H1 (cell line): Measurements from ENCODE around the gene RBM44. TPM values are rescaled to one million over a fixed set of nuclear protein-coding genes. Genes with fewer than 3 reads are reported as not detected.
"Not testable (repeated sequence)": the region's sequence is repeated elsewhere in the genome, so short reads cannot be mapped to it uniquely, and the experiment has no call there.

Experiments used
- CTCF ChIA-PET: fragments of 300-600 bp; sonication (Branson Sonifier 250); formaldehyde crosslinking; loops from one replicate; lab custom pipeline; 2021; ENCODE audit not compliant: partially characterized antibody; lab: Charles Lee
- POLR2A ChIA-PET: fragments of 300-600 bp; sonication (Branson Sonifier 250); formaldehyde crosslinking; loops from one replicate; lab custom pipeline; 2021; ENCODE audit warnings: inconsistent platforms; ENCODE audit not compliant: partially characterized antibody; lab: Charles Lee
- DNase-seq, 2 experiments: peaks; one replicate each; pipeline versions ENCODE4 v3.0.0 to v3.0.0-alpha.2; 2010 to 2022; ENCODE audit warnings: low spot score in 2 of 2, low read depth in 1 of 2, mixed read lengths in 1 of 2
- FAIRE-seq: peaks from 2 replicates; lab custom pipeline; 2011; peaks lifted over from hg19 to GRCh38; lab: Jason Lieb, UNC
- H2AFZ ChIP-seq: 2 replicates; pipeline ENCODE4 v1.8.1; 2012; ENCODE audit warnings: low read length, inconsistent platforms
- H2AK5ac ChIP-seq: 2 replicates; pipeline ENCODE4 v1.6.1; 2013; ENCODE audit warnings: low read depth, low read length
- H2BK120ac ChIP-seq: replicated peaks from 2 replicates; pipeline ENCODE3; 2013; ENCODE audit warnings: low read depth, low read length, inconsistent platforms
- H2BK12ac ChIP-seq: 2 replicates; pipeline ENCODE4 v1.6.1; 2013; ENCODE audit warnings: low read depth, low read length
- H2BK15ac ChIP-seq: 2 replicates; pipeline ENCODE4 v1.6.1; 2013; ENCODE audit warnings: low read length
- H2BK20ac ChIP-seq: 2 replicates; pipeline ENCODE4 v1.6.1; 2013; ENCODE audit warnings: low read length
- H2BK5ac ChIP-seq: 2 replicates; pipeline ENCODE4 v1.6.1; 2013; ENCODE audit warnings: low read depth, low read length
- H3K14ac ChIP-seq: 2 replicates; pipeline ENCODE4 v1.6.1; 2013; ENCODE audit warnings: inconsistent platforms; ENCODE audit not compliant: insufficient read length
- H3K18ac ChIP-seq: 2 replicates; pipeline ENCODE4 v1.6.1; 2013; ENCODE audit warnings: low read length; ENCODE audit errors: extremely low read depth
- H3K23ac ChIP-seq: 2 replicates; pipeline ENCODE4 v1.6.1; 2013; ENCODE audit warnings: inconsistent platforms; ENCODE audit not compliant: insufficient read length
- H3K23me2 ChIP-seq: 2 replicates; pipeline ENCODE4 v1.6.1; 2013; ENCODE audit warnings: low read depth, low read length
- H3K27ac ChIP-seq: 2 replicates; pipeline ENCODE4 v1.6.1; 2011; ENCODE audit warnings: low read depth, low read length, inconsistent platforms
- H3K27me3 ChIP-seq, 4 experiments: replicated peaks in 1 of 4; 1 replicate in 1 of 4; 2 replicates in 3 of 4; pipeline versions ENCODE4 v1.6.1 to v1.8.1; 2011 to 2013; ENCODE audit warnings: low read length in 3 of 4, mild to moderate bottlenecking in 3 of 4, inconsistent platforms in 2 of 4, mixed read lengths in 2 of 4, moderate library complexity in 1 of 4; ENCODE audit not compliant: control insufficient read depth in 3 of 4, insufficient read depth in 3 of 4; ENCODE audit errors: extremely low read depth in 1 of 4
- H3K36me3 ChIP-seq, 4 experiments: 2 replicates each; pipeline versions ENCODE4 v1.6.1 to v1.8.1; 2011 to 2013; ENCODE audit warnings: mild to moderate bottlenecking in 4 of 4, low read length in 3 of 4, moderate library complexity in 2 of 4, control low read depth in 1 of 4, inconsistent platforms in 1 of 4; ENCODE audit not compliant: insufficient read depth in 4 of 4, control insufficient read depth in 2 of 4
- H3K4ac ChIP-seq: replicated peaks from 2 replicates; pipeline ENCODE3; 2013; ENCODE audit warnings: low read length, low read depth, mixed read lengths, inconsistent platforms; ENCODE audit not compliant: insufficient read length
- H3K4me1 ChIP-seq, 4 experiments: replicated peaks in 1 of 4; 1 replicate in 1 of 4; 2 replicates in 3 of 4; pipeline versions ENCODE4 v1.6.1 to v1.8.1; 2011 to 2013; ENCODE audit warnings: low read length in 3 of 4, inconsistent platforms in 2 of 4, mixed read lengths in 1 of 4; ENCODE audit not compliant: insufficient read depth in 4 of 4, control insufficient read depth in 3 of 4
- H3K4me2 ChIP-seq, 2 experiments: 2 replicates each; pipeline versions ENCODE4 v1.6.1 to v1.8.1; 2011 to 2013; ENCODE audit warnings: low read depth in 2 of 2, low read length in 2 of 2, control low read depth in 1 of 2, inconsistent platforms in 1 of 2, mild to moderate bottlenecking in 1 of 2; ENCODE audit not compliant: insufficient read depth in 1 of 2
- H3K4me3 ChIP-seq, 4 experiments: fragments of 200-600, 300-600 bp in 1 of 4; sonication (generic), shearing (Covaris generic), sonication (Bioruptor Twin) in 1 of 4; 2 replicates each; pipeline versions ENCODE4 v1.5.1 to v1.8.1; 2011 to 2016; ENCODE audit warnings: low read length in 4 of 4, low read depth in 3 of 4, control low read depth in 2 of 4, inconsistent platforms in 2 of 4, mild to moderate bottlenecking in 2 of 4, mixed read lengths in 1 of 4, moderate library complexity in 1 of 4; ENCODE audit not compliant: insufficient read depth in 2 of 4; ENCODE audit errors: extremely low read depth in 1 of 4
- H3K56ac ChIP-seq: replicated peaks from 2 replicates; pipeline ENCODE3; 2013; ENCODE audit warnings: low read depth, mild to moderate bottlenecking, mixed read lengths, low read length, inconsistent platforms; ENCODE audit not compliant: insufficient read length
- H3K79me1 ChIP-seq: 2 replicates; pipeline ENCODE4 v1.6.1; 2013; ENCODE audit warnings: low read depth, low read length, control low read depth
- H3K79me2 ChIP-seq, 2 experiments: 2 replicates each; pipeline versions ENCODE4 v1.6.1 to v1.8.1; 2012 to 2013; ENCODE audit warnings: low read length in 2 of 2, mild to moderate bottlenecking in 2 of 2, inconsistent platforms in 1 of 2; ENCODE audit not compliant: insufficient read depth in 2 of 2, control insufficient read depth in 1 of 2
- H3K9ac ChIP-seq, 4 experiments: replicated peaks in 1 of 4; 1 replicate in 1 of 4; 2 replicates in 3 of 4; pipeline versions ENCODE4 v1.6.1 to v1.8.1; 2011 to 2013; ENCODE audit warnings: low read depth in 3 of 4, low read length in 3 of 4, control low read depth in 2 of 4, mild to moderate bottlenecking in 2 of 4, moderate library complexity in 2 of 4, inconsistent platforms in 1 of 4; ENCODE audit errors: extremely low read depth in 1 of 4
- H3K9me3 ChIP-seq, 2 experiments: 2 replicates each; pipeline versions ENCODE4 v1.6.1 to v1.8.1; 2012 to 2013; ENCODE audit warnings: mild to moderate bottlenecking in 2 of 2, moderate library complexity in 2 of 2, control low read depth in 1 of 2, inconsistent platforms in 1 of 2, low read depth in 1 of 2, low read length in 1 of 2, mixed read lengths in 1 of 2; ENCODE audit not compliant: insufficient read depth in 2 of 2
- H4K20me1 ChIP-seq, 2 experiments: replicated peaks in 1 of 2; 2 replicates each; pipeline versions ENCODE3 to v1.8.1; 2011 to 2013; ENCODE audit warnings: inconsistent platforms in 2 of 2, low read length in 2 of 2, mild to moderate bottlenecking in 1 of 2; ENCODE audit not compliant: insufficient read depth in 2 of 2, control insufficient read depth in 1 of 2
- H4K5ac ChIP-seq: 2 replicates; pipeline ENCODE4 v1.6.1; 2013; ENCODE audit warnings: low read length, low read depth, mixed read lengths, inconsistent platforms; ENCODE audit not compliant: insufficient read length
- H4K8ac ChIP-seq: 2 replicates; pipeline ENCODE4 v1.8.0; 2013; ENCODE audit warnings: mild to moderate bottlenecking, moderate library complexity, low read length, inconsistent platforms; ENCODE audit not compliant: insufficient read depth; ENCODE audit errors: extremely low read depth
- H4K91ac ChIP-seq: replicated peaks from 2 replicates; pipeline ENCODE3; 2013; ENCODE audit warnings: low read length, mixed read lengths, inconsistent platforms; ENCODE audit not compliant: insufficient read length
- WGBS, 2 experiments: shearing (Covaris generic) in 1 of 2; methylation state at CpG; one replicate each; pipeline versions ENCODE4 v1.1.6 to v1.1.7; 2013 to 2015; ENCODE audit warnings: low lambda C conversion rate in 2 of 2, mixed read lengths in 2 of 2, inconsistent platforms in 1 of 2, low coverage in 1 of 2, missing lambda C conversion rate in 1 of 2; ENCODE audit not compliant: insufficient replicate concordance in 2 of 2, insufficient coverage in 1 of 2, insufficient read length in 1 of 2; ENCODE audit errors: extremely low coverage in 1 of 2, missing lambda C conversion rate in 1 of 2; 5-methylcytosine and 5-hydroxymethylcytosine counted together
- polyA plus RNA-seq, 7 experiments: library from polyadenylated mRNA; depleted of rRNA in 3 of 7; stranded (reverse) in 5 of 7; unstranded in 2 of 7; fragments of >200 nt in 5 of 7; fragments of 200-250 nt in 2 of 7; gene quantifications; 1 replicate in 5 of 7; 2 replicates in 1 of 7; 4 replicates in 1 of 7; pipeline versions ENCODE4 v1.2.1 to v1.2.3, GENCODE V29; 2011 to 2013; ENCODE audit warnings: missing spikeins in 2 of 7, mixed read lengths in 2 of 7
- total RNA-seq: library from RNA; stranded (reverse); fragmentation: NEBNext Ultra II Directional; extraction: Animal tissue kit (Norgen Biotek cat#: 25700); gene quantifications from 2 replicates; pipeline ENCODE4 v1.2.1, GENCODE V29; 2021

The RBM44 gene
- total and polyA plus RNA-seq, 2 of the 8 experiments (the other 6 are each of a cell fraction or from before 2014, with no cell fraction given): 0.12 to 0.43 TPM

- H3K79me2 ChIP-seq, FAIRE-seq: not testable (repeated sequence)
- WGBS, 2 experiments: 96% methylated on average over 15 of the region's 15 CpGs; no CpG with 5 or more reads in 1 of the 2 experiments
Measured at GRCh38 chr2:237750441-237750840, 48.1 kb upstream of the RBM44 start.

More at GRCh38 chr2:237750441-237750840, 48.1 kb upstream of the RBM44 start:
- CTCF ChIA-PET: interaction anchor here (0.8 to 1.5 kb wide), 2 partner anchors 17 to 25 kb away, joined by 3 to 8 read pairs; no protein-coding TSS in a partner anchor
- H2BK12ac ChIP-seq, H3K79me1 ChIP-seq, H2AK5ac ChIP-seq, H3K14ac ChIP-seq, H4K8ac ChIP-seq, POLR2A ChIA-PET, H3K9me3 ChIP-seq, H2BK20ac ChIP-seq, H3K27me3 ChIP-seq, H3K18ac ChIP-seq, H4K91ac ChIP-seq, H4K20me1 ChIP-seq, H4K5ac ChIP-seq, H2AFZ ChIP-seq, H3K4me3 ChIP-seq, H3K4me2 ChIP-seq, H3K4ac ChIP-seq, H3K23ac ChIP-seq, H3K4me1 ChIP-seq, H2BK120ac ChIP-seq, H2BK5ac ChIP-seq, H3K56ac ChIP-seq, H3K27ac ChIP-seq, H3K23me2 ChIP-seq, DNase-seq, H2BK15ac ChIP-seq, H3K9ac ChIP-seq: not testable (repeated sequence)
- peaks cover 2 to 27% (median 12%) of the 10 kb centered on the region in 4 experiments; a peak in 6 of 8 replicates for H3K36me3 ChIP-seq
